ENCODE results near the gene DDRGK1. TPM values are rescaled to one million over a fixed set of nuclear protein-coding genes. Genes with fewer than 3 reads are reported as not detected.

DDRGK1 gene
- polyA plus RNA-seq, 3 donors, result 39.9 to 42.7 (median 42.6) TPM

DNA sequence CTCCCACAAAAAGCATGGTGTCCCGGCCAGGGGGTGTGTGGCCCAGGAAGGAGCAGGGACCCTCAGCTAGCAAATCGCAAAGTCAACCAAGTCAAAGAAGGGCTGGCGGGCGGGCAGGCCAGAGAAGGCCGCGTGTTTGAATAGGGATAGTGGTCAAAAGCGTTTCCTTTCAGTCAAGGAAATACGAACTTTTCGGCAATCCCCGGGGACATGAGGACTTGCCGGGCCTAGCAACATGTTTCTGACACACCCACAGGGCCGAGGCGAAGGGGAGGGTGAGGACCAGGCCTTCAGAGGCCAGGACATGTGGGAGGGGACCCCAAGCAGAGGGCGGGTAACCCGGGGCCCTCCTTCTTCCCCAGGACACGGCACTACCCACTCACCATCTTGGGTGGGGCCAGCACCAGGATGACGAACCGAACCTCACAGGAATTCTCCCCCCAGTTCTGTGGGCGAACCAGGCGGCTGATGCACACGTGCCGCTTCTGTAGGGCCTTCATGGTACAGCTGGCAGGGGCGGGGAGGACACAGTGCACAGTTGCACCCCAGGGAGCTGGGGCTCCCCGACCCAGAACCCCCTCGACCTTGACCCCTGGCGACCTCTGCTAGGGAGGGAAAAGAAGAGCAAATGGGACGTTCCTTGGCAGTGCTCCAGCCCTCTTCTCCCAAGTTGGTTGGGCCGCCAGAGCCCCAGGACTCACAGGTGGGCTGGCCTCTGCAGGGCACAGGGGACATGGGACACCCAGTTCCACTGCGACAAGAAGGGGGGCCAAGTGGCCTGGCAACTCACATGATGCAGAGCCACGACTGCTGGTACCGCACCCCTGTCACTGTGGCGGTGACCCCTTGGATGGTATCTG lies 28.9 kb upstream of the DDRGK1 start:
- H2AFZ ChIP-seq (ENCODE audit: insufficient read depth, low read depth, low read length, poor library complexity, severe bottlenecking), result no peak overlapping the region
- intact Hi-C loops (cut with micrococcal nuclease), result no loop called here
- peaks cover 6% of the 10 kb centered on the region in 2 donors for H3K4me1 ChIP-seq (ENCODE audit: control insufficient read depth in 1 of 2, insufficient read depth in 2 of 2, low read length in 2 of 2)
- TF ChIP-seq, protein P1, sequence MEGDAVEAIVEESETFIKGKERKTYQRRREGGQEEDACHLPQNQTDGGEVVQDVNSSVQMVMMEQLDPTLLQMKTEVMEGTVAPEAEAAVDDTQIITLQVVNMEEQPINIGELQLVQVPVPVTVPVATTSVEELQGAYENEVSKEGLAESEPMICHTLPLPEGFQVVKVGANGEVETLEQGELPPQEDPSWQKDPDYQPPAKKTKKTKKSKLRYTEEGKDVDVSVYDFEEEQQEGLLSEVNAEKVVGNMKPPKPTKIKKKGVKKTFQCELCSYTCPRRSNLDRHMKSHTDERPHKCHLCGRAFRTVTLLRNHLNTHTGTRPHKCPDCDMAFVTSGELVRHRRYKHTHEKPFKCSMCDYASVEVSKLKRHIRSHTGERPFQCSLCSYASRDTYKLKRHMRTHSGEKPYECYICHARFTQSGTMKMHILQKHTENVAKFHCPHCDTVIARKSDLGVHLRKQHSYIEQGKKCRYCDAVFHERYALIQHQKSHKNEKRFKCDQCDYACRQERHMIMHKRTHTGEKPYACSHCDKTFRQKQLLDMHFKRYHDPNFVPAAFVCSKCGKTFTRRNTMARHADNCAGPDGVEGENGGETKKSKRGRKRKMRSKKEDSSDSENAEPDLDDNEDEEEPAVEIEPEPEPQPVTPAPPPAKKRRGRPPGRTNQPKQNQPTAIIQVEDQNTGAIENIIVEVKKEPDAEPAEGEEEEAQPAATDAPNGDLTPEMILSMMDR (IDR thresholded peaks at IDR 0.05), result no peak
- H3K36me3 ChIP-seq (replicated peaks in 1 of 2; ENCODE audit: control insufficient read depth in 1 of 2, insufficient read depth in 2 of 2, low read length in 2 of 2), result no peaks in the 10 kb centered on the region
- no peak overlapping the region for H3K27ac ChIP-seq (ENCODE audit: low read depth in 1 of 2, low read length in 2 of 2)
- H3K36me3 Mint-ChIP-seq, result no peaks in the 10 kb centered on the region
- no peaks in the 10 kb centered on the region for H3K79me2 ChIP-seq (ENCODE audit: insufficient read depth, low read length)
- 91% methylated on average over 18 of the region's 32 CpGs for WGBS (ENCODE audit: insufficient coverage)
- no peak overlapping the region for H3K4me2 ChIP-seq (replicated peaks; ENCODE audit: extremely low read depth, low read length, poor library complexity, severe bottlenecking)
- no peaks in the 10 kb centered on the region for H4K20me1 ChIP-seq (ENCODE audit: insufficient read depth, low read length)
- H3K4me3 ChIP-seq (replicated peaks in 1 of 3; ENCODE audit: low read depth in 2 of 3, low read length in 3 of 3), result no peak overlapping the region
- H3K4me3 Mint-ChIP-seq, result no peak overlapping the region
- H3K4me1 Mint-ChIP-seq, result peaks cover 4% of the 10 kb centered on the region
- H3K27me3 Mint-ChIP-seq (ENCODE audit: low read depth in 3 of 3), result peaks cover 27 to 35% (median 35%) of the 10 kb centered on the region in 3 donors
- H3K9ac ChIP-seq (ENCODE audit: insufficient read depth, low read length, poor library complexity, severe bottlenecking), result no peak overlapping the region
- peaks cover 18 to 31% of the 10 kb centered on the region in 2 donors for H3K27me3 ChIP-seq (ENCODE audit: control insufficient read depth in 2 of 2, insufficient read depth in 2 of 2, low read length in 2 of 2)
- H3K9me3 ChIP-seq (replicated peaks in 1 of 2; ENCODE audit: control insufficient read depth in 1 of 2, insufficient read depth in 1 of 2, low read length in 2 of 2), result peaks cover 0 to 14% of the 10 kb centered on the region in 2 donors
- DNase-seq, result no peak
- H3K9me3 Mint-ChIP-seq, result peaks cover 0 to 13% (median 2%) of the 10 kb centered on the region in 7 donors
- peak overlapping the region in 1 of 7 donors; percentile 50 for H3K27ac Mint-ChIP-seq

GRCh38 chr20:3231889-3232588 lies 27.6 kb upstream of the DDRGK1 start:
- Histone ChIP-seq H4K20me1 (ENCODE audit: insufficient read depth, low read length) (no peaks in the 10 kb centered on the region), H2AFZ (ENCODE audit: insufficient read depth, low read depth, low read length, poor library complexity, severe bottlenecking) (no peak overlapping the region), H3K9me3 (replicated peaks in 1 of 2; ENCODE audit: control insufficient read depth in 1 of 2, insufficient read depth in 1 of 2, low read length in 2 of 2) (peaks cover 0 to 4% of the 10 kb centered on the region in 2 donors), H3K4me3 (replicated peaks in 1 of 3; ENCODE audit: low read depth in 2 of 3, low read length in 3 of 3) (no peak overlapping the region), H3K36me3 (replicated peaks in 1 of 2; ENCODE audit: control insufficient read depth in 1 of 2, insufficient read depth in 2 of 2, low read length in 2 of 2) (no peaks in the 10 kb centered on the region), H3K4me1 (ENCODE audit: control insufficient read depth in 1 of 2, insufficient read depth in 2 of 2, low read length in 2 of 2) (no peaks in the 10 kb centered on the region), H3K27ac (ENCODE audit: low read depth in 1 of 2, low read length in 2 of 2) (no peak overlapping the region), H3K9ac (ENCODE audit: insufficient read depth, low read length, poor library complexity, severe bottlenecking) (no peak overlapping the region), H3K4me2 (replicated peaks; ENCODE audit: extremely low read depth, low read length, poor library complexity, severe bottlenecking) (no peak overlapping the region), H3K27me3 (ENCODE audit: control insufficient read depth in 2 of 2, insufficient read depth in 2 of 2, low read length in 2 of 2) (peaks cover 5 to 18% of the 10 kb centered on the region in 2 donors), H3K79me2 (ENCODE audit: insufficient read depth, low read length) (no peaks in the 10 kb centered on the region)
- intact Hi-C loops (cut with micrococcal nuclease), result no loop called here
- Mint-ChIP-seq H3K27ac (no peak overlapping the region), H3K4me1 (no peaks in the 10 kb centered on the region), H3K27me3 (ENCODE audit: low read depth in 3 of 3) (peaks cover 15 to 24% (median 22%) of the 10 kb centered on the region in 3 donors), H3K9me3 (peaks cover 0 to 7% (median 0%) of the 10 kb centered on the region in 7 donors), H3K36me3 (peaks cover 2% of the 10 kb centered on the region in 2 donors), H3K4me3 (no peak overlapping the region)
- TF ChIP-seq, protein P1 (IDR thresholded peaks at IDR 0.05), result no peak
- WGBS (ENCODE audit: insufficient coverage), result 92% methylated on average over 10 of the region's 15 CpGs
- DNase-seq, result no peak
